Fibroblast of mammary gland (primary cell): ENCODE data around the gene ABHD2.
"Not testable (repeated sequence)": the region's sequence is repeated elsewhere in the genome, so short reads cannot be mapped to it uniquely, and the experiment has no call there.

Source experiments
- DNase-seq: peaks from one replicate; pipeline ENCODE4 v3.0.0-alpha.2; 2010; ENCODE audit warnings: low read depth
- H3K4me3 ChIP-seq: 2 replicates; pipeline ENCODE4 v1.5.1; 2011; ENCODE audit warnings: low read depth, mild to moderate bottlenecking, low read length, moderate library complexity; ENCODE audit not compliant: control insufficient read depth
- CTCF ChIP-seq: conservative IDR thresholded peaks from 2 replicates; pipeline ENCODE4 v1.5.1; 2011; ENCODE audit warnings: low read depth, low read length, inconsistent platforms; ENCODE audit not compliant: control insufficient read depth, insufficient read depth

Gene ABHD2

GRCh38 chr15:89131731-89132130 lies 43.5 kb downstream of the ABHD2 start:
- DNase-seq, result no peak
- no peak overlapping the region for H3K4me3 ChIP-seq
- TF ChIP-seq CTCF, result no peak

- DNase-seq, result no peak
- no peak overlapping the region for H3K4me3 ChIP-seq
- TF ChIP-seq CTCF, result no peak
Measured at GRCh38 chr15:89132611-89133507, 44.6 kb downstream of the ABHD2 start.

GRCh38 chr15:89135387-89136077 lies 47.3 kb downstream of the ABHD2 start:
- H3K4me3 ChIP-seq, DNase-seq: not testable (repeated sequence)

- no peak for TF ChIP-seq CTCF
- DNase-seq, result no peak
- H3K4me3 ChIP-seq, result no peak overlapping the region
Measured at GRCh38 chr15:89136078-89136806, 48.0 kb downstream of the ABHD2 start.

GRCh38 chr15:89136818-89137772 lies 48.8 kb downstream of the ABHD2 start:
- DNase-seq, result peak; percentile 7
- H3K4me3 ChIP-seq, result no peak overlapping the region
- TF ChIP-seq CTCF, result no peak

GRCh38 chr15:89137926-89138325 lies 49.7 kb downstream of the ABHD2 start:
- no peak overlapping the region for H3K4me3 ChIP-seq
- no peak for DNase-seq
- TF ChIP-seq CTCF, result no peak
